Measurements from ENCODE around the gene SYNGAP1.
"Not testable (repeated sequence)": the region's sequence is repeated elsewhere in the genome, so short reads cannot be mapped to it uniquely, and the experiment has no call there.

Gene SYNGAP1

GRCh38 chr6:33419580-33420490 is at the start of gene SYNGAP1:
TSS of gene SYNGAP1 (plus strand) at chr6:33420065. CDS start at chr6:33420265, 200 bp downstream.
- peak; percentile 65 to 72 for DNase-seq

- not testable (repeated sequence) for DNase-seq
Observed at GRCh38 chr6:33371901-33372300, 48.0 kb upstream of the SYNGAP1 start.

- DNase-seq = peak in 1 of 2 experiments; percentile 84
Observed at GRCh38 chr6:33372526-33373123, 47.2 kb upstream of the SYNGAP1 start.

- DNase-seq = no peak
Observed at GRCh38 chr6:33373960-33374910, 45.6 kb upstream of the SYNGAP1 start.

GRCh38 chr6:33375143-33375671 is 44.7 kb upstream of the SYNGAP1 start:
- peak in 1 of 2 experiments; percentile 33 for DNase-seq

GRCh38 chr6:33377171-33377570 is 42.7 kb upstream of the SYNGAP1 start:
- no peak for DNase-seq

- not testable (repeated sequence) for DNase-seq
Observed at GRCh38 chr6:33379184-33379583, 40.7 kb upstream of the SYNGAP1 start.

GRCh38 chr6:33380272-33380981 is 39.4 kb upstream of the SYNGAP1 start:
- no peak for DNase-seq

- no peak for DNase-seq
Observed at GRCh38 chr6:33383427-33384185, 36.3 kb upstream of the SYNGAP1 start.

- peak in 1 of 2 experiments; percentile 51 for DNase-seq
Observed at GRCh38 chr6:33384581-33385020, 35.3 kb upstream of the SYNGAP1 start.

GRCh38 chr6:33390173-33390572 is 29.7 kb upstream of the SYNGAP1 start:
- no peak for DNase-seq

GRCh38 chr6:33390767-33391277 is 29.0 kb upstream of the SYNGAP1 start:
- no peak for DNase-seq

- peak; percentile 98 to 99 for DNase-seq
Observed at GRCh38 chr6:33391278-33391921, 28.5 kb upstream of the SYNGAP1 start, which contains the start of gene KIFC1. TSS of gene KIFC1 (plus strand) at chr6:33391823. CDS start at chr6:33391986, 163 bp downstream.

- DNase-seq = peak; percentile 6 to 42
Observed at GRCh38 chr6:33391922-33392594, 27.8 kb upstream of the SYNGAP1 start.

GRCh38 chr6:33392595-33392948 is 27.3 kb upstream of the SYNGAP1 start:
- peak in 1 of 2 experiments; percentile 41 for DNase-seq

GRCh38 chr6:33392979-33393378 is 26.9 kb upstream of the SYNGAP1 start:
- DNase-seq = no peak

- DNase-seq = no peak
Observed at GRCh38 chr6:33397541-33397940, 22.3 kb upstream of the SYNGAP1 start.

- DNase-seq = not testable (repeated sequence)
Observed at GRCh38 chr6:33398601-33399000, 21.3 kb upstream of the SYNGAP1 start.

GRCh38 chr6:33399881-33400280 is 20.0 kb upstream of the SYNGAP1 start:
- not testable (repeated sequence) for DNase-seq

- no peak for DNase-seq
Observed at GRCh38 chr6:33404884-33405283, 15.0 kb upstream of the SYNGAP1 start.
